Spleen (tissue), 7 donors: Measurements from ENCODE around the gene ELFN2.

Source experiments
- CTCF ChIP-seq, 11 experiments: fragments of 200-600 bp in 7 of 11; fragments of 450-650 bp in 4 of 11; sonication (generic) in 4 of 11; IDR thresholded peaks in 8 of 11; conservative IDR thresholded peaks in 3 of 11; 1 replicate in 7 of 11; 2 replicates in 4 of 11; pipeline versions ENCODE4 v1.4.0 to v1.8.0; 2016 to 2021; ENCODE audit warnings: antibody characterized with exemption in 11 of 11, inconsistent platforms in 4 of 11, mild to moderate bottlenecking in 1 of 11
- POLR2A ChIP-seq, 3 donors: fragments of 450-650 bp; IDR thresholded peaks; one replicate each; pipeline ENCODE4 v1.5.1; 2017; ENCODE audit warnings: antibody characterized with exemption in 3 of 3, mild to moderate bottlenecking in 1 of 3
- POLR2AphosphoS5 ChIP-seq, 3 donors: sonication (generic); formaldehyde crosslinking; IDR thresholded peaks; one replicate each; pipeline ENCODE4 v1.5.1; 2017; ENCODE audit warnings: antibody characterized with exemption in 3 of 3
- donor health status: DM: no; HTN: no; CAD: no; lungs with moderate emphysema.
- donor health status: DM: no; HTN: no; CAD: no.
- donor health status: DM: no; HTN: no; CAD: no.

DNA sequence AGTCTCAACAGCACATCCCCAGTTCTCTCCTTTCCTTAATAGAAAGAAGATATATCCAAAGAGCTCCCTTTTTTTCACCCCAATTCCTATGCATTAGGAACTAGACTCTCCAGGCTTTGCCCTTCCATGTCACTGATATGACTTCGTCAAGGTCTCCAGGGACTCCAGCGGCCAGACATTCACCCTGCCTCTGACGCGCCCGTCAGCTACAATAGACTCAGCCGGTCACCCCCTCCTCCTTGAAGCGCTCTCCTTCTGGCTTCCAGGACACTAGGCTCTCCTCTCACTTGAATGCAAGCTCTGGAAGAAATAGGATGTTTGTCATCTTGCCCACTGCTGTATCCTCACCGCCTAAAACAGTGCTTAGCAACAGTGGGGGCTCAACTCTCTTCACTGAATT lies 14.9 kb upstream of the ELFN2 start:
- TF ChIP-seq POLR2A (IDR thresholded peaks at IDR 0.05) = no peak
- no peak for TF ChIP-seq POLR2AphosphoS5 (IDR thresholded peaks at IDR 0.05)
- TF ChIP-seq CTCF (IDR thresholded peaks at IDR 0.05 in 8 of 11, conservative IDR thresholded peaks at IDR 0.05 in 3 of 11) = no peak
